Frontal cortex (tissue), 4 donors: Measurements from ENCODE around the gene BACE1. TPM values are rescaled to one million over a fixed set of nuclear protein-coding genes. Genes with fewer than 3 reads are reported as not detected.
"Not testable (repeated sequence)": the region's sequence is repeated elsewhere in the genome, so short reads cannot be mapped to it uniquely, and the experiment has no call there.

Experiments
- DNase-seq, 2 donors: peaks; one replicate each; pipeline ENCODE4 v3.0.0; 2012; ENCODE audit warnings: low spot score in 2 of 2
- FAIRE-seq: peaks from 2 replicates; lab custom pipeline; 2012; peaks lifted over from hg19 to GRCh38; lab: Jason Lieb, UNC
- total RNA-seq: library from RNA; depleted of rRNA; stranded (reverse); fragments of >200 nt; gene quantifications from one replicate; pipeline ENCODE4 v1.2.3, GENCODE V29; 2014
- donor health status: control.
- donor health status: control.
- donor health status: control.

BACE1 gene
- total RNA-seq, 1 donor from 2014 or later = 21.2 TPM

DNA sequence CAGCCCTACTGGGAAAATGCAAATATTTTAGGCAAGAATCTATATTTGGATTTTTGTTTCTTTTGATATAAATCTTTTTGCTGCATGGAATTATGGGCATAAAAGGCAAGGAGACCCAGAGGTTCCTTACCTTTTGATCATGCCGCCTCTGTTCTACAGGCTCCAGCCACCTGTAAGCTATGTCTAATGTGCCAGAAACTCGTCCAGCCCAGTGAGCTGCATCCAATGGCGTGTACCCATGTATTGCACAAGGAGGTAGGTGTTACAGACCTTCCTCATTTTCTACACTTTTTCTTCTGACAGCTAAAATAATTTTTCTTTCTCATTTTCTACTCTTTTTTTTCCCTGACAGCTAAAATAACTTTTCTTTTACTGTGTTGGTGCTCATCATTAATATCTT lies 33.1 kb downstream of the BACE1 start:
- FAIRE-seq = no peak
- DNase-seq = no peak

GRCh38 chr11:117281869-117282268 lies 34.2 kb downstream of the BACE1 start:
- DNase-seq (no peak), FAIRE-seq (no peak)

DNA sequence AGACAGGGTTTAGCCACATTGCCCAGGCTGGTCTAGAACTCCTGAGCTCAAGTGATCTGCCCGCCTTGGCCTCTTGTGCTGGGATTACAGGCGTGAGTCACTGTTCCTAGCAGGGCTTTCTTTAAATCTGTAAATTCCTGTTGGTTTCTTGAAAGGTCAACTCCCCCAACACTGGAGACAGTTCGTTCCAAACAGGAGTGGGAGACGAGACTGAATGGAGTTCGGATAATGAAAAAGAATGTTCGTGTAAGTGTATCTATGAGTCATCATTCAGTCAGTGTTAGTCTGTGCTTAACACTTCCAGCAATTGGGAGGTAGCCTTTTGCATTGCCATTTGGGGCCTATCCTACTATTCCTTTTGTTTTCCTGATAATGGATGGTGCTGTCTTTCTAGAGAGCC lies 34.9 kb downstream of the BACE1 start:
- no peak for DNase-seq
- no peak for FAIRE-seq

GRCh38 chr11:117279711-117280376 lies 36.2 kb downstream of the BACE1 start:
- no peak for DNase-seq
- FAIRE-seq = no peak

DNA sequence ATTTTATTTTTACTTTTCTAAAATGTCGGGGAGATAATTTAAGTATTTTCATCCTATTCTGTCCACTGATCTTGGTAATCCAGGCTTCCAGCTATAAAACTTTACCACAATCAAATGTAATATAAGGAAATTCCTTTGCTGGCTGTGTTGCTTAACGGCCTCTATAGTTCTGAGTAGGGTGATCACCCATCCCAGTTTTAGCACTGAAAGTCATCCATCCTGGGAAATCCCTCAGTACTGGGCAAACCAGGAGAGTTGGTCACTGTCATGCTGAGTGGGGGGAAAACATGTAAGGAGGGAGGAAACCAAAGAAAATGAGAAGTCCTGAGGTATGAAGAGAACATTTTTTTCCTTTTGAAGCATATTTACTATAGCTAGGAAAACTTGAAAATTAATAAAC lies 37.7 kb downstream of the BACE1 start:
- DNase-seq (no peak), FAIRE-seq (no peak)

- FAIRE-seq = no peak
Measured at GRCh38 chr11:117273550-117274289, 42.3 kb downstream of the BACE1 start.

DNA sequence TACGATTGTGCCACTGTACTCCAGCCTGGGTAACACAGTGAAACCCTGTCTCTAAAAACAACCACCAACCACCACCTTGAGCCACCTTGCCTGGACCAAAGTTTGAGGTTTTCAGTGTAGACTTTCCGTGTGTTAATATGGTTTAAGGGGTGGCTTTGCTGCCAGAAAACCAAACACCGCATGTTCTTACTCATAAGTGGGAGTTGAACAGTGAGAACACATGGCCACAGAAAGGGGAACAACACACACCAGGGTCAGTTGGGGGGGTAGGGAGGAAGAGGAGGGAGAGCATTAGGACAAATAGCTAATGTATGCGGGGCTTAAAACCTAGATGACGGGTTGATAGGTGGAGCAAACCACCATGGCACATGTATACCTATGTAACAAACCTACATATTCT lies 43.9 kb downstream of the BACE1 start:
- DNase-seq, FAIRE-seq: not testable (repeated sequence)

More at GRCh38 chr11:117273550-117274289, 42.3 kb downstream of the BACE1 start:
- no peak for DNase-seq

DNA sequence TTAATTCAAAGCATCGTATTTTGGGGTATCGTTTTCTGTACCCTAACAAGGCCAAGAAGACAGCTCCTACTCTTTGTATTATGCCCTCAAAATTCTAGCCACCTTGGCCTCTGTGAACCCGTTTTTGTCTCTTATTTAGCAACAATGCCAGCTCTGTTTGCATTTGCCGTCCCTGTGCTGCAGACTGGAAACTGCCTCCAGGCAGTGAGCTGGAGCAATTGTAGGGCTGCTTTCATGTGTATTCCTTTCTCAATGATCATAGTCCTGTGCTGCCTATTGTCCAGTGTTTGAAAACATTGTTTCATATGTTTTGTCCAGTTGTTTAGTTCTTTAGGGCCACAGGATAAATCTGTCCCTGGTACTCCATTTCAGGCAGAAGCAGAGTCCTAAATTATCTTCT lies 44.8 kb downstream of the BACE1 start:
- FAIRE-seq = no peak
- no peak for DNase-seq

DNA sequence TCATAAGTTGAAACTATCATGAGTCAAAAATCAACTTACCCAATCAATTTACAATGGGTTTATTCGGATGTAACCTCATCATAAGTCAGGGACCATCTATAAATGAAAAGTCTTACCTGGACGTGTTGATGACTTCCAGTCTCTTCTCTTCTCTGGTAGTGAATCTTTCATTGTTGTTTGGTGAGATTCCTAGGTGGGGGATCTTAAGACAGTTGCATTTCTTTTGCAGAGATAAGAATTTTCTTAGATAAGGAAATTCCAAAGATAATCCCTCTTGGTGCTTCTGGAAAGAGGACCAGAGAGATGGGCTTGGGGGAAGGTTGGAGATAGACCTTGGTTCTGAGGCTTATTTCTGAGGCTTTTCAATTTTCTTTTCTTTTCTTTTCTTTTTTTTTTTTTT lies 46.2 kb downstream of the BACE1 start:
- FAIRE-seq = no peak
- DNase-seq = no peak

DNA sequence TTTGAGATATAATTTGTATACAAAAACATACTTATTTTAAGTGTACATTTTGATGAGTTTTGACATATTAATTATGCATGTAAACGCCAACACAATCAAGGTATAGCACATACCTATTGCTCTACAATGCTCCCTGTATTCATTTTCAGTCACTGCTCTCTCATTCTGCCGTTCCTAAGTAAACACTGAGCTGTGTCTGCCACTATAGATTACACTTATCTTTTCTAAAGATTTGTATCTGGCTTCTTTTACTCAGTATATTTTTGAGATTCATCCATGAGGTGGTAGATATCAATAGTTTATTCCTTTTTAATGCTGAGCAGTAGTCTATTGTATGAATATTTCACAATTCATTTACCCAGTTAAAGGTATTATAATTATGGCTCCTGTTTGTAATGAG lies 50.3 kb downstream of the BACE1 start:
- no peak for FAIRE-seq

DNA sequence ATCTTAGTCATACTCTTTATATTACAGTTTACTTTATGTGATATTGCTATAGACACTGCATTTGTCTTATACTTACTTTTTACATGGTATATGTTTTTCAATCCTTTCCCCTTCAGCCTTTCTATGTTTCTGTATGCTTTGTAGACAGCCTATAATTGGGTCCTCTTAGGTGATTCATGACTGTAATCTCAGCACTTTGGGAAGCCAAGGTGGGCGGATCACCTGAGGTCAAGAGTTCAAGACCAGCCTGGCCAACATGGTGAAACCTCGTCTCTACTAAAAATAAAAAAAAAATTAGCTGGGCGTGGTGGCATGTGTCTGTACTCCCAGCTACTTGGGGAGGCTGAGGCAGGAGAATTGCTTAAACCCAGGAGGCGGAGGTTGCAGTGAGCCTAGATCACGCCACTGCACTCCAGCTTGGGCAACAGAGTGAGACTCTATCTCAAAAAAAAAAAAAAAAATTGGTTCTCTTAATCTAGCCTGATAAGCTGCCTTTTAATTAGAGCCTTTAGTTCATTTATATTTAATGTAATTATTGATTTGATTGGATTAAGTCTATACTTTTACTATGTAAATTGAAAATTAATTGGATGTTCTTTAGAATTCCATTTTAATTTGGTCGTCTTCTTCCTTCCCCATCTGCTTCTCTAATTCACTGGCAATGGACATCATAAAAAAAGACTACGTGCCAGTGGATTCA lies 51.3 kb downstream of the BACE1 start:
- not testable (repeated sequence) for DNase-seq, FAIRE-seq

More for the DNA sequence above, 50.3 kb downstream of the BACE1 start:
- no peak for DNase-seq

DNA sequence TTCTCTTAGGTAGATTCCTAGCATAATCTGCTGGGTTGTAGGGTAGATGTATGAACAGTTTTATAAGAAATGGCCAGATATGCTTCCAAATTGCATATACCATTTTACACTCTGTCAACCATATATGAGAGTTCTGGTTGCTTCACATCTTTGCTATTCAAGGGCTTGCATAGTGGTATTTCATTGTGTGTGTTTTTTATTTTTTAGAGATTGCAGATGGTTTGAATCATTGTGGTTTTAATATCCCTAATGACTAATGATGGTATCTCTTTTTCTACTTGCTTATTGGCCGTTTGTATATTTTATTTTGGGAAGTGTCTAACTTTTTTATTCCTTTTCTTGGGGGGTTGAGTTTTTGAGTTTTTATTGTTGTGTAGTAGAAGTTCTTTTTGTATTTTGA lies 56.6 kb downstream of the BACE1 start:
- FAIRE-seq = peak; percentile 31
- no peak for DNase-seq

GRCh38 chr11:117258576-117258975 lies 57.5 kb downstream of the BACE1 start:
- DNase-seq (no peak), FAIRE-seq (no peak)

DNA sequence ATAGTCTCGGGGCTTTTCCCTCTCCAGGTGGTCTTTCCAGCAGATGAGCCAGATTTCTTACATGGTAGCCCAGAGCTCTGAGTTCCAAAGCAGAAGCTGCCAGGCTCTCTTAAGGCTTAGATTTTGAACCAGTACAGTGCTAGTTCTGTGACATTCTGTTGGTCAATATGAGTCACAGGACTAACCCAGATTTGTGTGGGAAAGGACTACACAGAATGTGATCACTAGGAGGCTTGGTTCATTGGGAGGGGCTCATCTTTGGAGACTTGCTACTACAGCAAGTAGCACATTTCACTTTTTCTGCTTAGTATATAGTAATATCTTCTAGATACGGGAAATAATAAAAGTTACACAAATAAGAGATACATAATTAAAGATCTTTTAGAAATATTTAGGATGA lies 59.5 kb downstream of the BACE1 start:
- FAIRE-seq = no peak
- DNase-seq = no peak

DNA sequence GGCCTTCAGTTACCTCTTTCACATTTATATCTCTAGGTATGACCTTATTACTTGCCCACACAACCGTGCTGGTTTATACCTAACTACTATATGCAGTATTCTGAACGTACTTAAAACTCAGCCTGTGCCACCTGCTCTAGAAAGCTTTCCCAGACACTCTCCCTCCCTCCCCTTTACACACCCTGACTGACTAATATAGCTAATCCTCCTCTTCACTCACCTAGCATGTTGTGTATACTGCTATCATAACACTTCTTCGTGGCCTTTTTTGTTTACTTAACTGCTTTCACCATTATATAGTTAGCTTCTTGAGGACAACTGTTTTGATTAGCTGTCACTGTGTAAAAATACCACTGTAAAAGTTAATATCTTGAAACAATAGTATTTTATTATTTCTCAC lies 60.1 kb downstream of the BACE1 start:
- no peak for DNase-seq
- no peak for FAIRE-seq

DNA sequence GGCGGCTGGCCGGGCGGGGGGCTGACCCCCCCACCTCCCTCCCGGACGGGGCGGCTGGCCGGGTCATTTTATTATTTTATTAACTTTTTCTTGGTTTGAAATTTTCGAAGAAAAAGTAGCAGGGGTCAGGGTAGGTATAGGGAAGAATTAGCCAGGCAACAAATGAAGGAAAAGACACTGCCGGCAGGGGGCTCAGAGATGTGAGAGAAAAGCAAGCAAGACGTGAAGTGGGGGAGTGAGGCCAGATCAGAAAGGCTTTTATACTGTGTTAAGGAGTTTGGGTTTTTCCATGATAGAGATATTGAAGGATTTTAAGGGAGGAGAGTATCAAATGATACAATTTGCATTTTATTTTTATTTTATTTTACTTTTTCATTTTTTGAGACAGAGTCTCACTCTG lies 64.5 kb downstream of the BACE1 start:
- DNase-seq (no peak), FAIRE-seq (no peak)

- no peak for FAIRE-seq
- no peak for DNase-seq
Measured at GRCh38 chr11:117249571-117249970, 66.5 kb downstream of the BACE1 start.

- no peak for FAIRE-seq
Measured at GRCh38 chr11:117248341-117248740, 67.7 kb downstream of the BACE1 start.

DNA sequence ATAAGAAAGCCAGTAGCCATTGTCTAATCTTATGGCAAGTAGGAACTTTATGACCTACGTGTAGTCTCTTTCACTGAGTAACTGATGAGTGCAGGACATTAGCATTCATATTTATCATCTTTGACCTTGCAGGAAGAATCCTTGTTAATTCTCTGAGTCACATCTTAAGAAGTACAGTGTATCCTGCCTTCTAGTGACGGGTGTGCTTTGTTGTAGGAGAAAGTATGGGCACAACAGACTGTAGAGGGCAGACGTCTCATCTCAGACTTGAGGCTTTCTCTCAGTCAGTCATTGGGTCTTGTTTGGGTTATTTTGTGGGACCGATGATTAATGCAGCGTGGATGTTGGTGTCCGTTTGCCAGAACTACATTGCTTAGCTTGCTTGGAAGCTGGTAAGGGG lies 76.8 kb downstream of the BACE1 start:
- FAIRE-seq = no peak

More at GRCh38 chr11:117248341-117248740, 67.7 kb downstream of the BACE1 start:
- DNase-seq = no peak

GRCh38 chr11:117238221-117238620 lies 77.8 kb downstream of the BACE1 start:
- no peak for DNase-seq
- FAIRE-seq = no peak

More for the DNA sequence above, 76.8 kb downstream of the BACE1 start:
- DNase-seq = no peak
